Left hindlimb (tissue), 1 donor: ENCODE data around the gene DOCK4.
A peak's percentile ranks its signal among the peaks of the same experiment; 100 is the strongest.

Experiments
- DNase-seq: peaks from one replicate; pipeline ENCODE4 v3.0.0-alpha.2; 2018

The DOCK4 gene

GRCh38 chr7:112186300-112186699 lies 19.9 kb downstream of the DOCK4 start:
- DNase-seq = no peak

GRCh38 chr7:112185005-112185834 lies 21.0 kb downstream of the DOCK4 start:
- no peak for DNase-seq

- DNase-seq = no peak
Measured at GRCh38 chr7:112184455-112184854, 21.7 kb downstream of the DOCK4 start.

GRCh38 chr7:112183266-112183665 lies 22.9 kb downstream of the DOCK4 start:
- no peak for DNase-seq

GRCh38 chr7:112182749-112183148 lies 23.4 kb downstream of the DOCK4 start:
- DNase-seq = peak; percentile 41

GRCh38 chr7:112180223-112180622 lies 26.0 kb downstream of the DOCK4 start:
- DNase-seq = no peak

GRCh38 chr7:112176693-112177415 lies 29.3 kb downstream of the DOCK4 start:
- DNase-seq = no peak

GRCh38 chr7:112176241-112176640 lies 30.0 kb downstream of the DOCK4 start:
- no peak for DNase-seq

GRCh38 chr7:112174192-112174591 lies 32.0 kb downstream of the DOCK4 start:
- DNase-seq = no peak

GRCh38 chr7:112173568-112173905 lies 32.7 kb downstream of the DOCK4 start:
- no peak for DNase-seq

- no peak for DNase-seq
Measured at GRCh38 chr7:112172870-112173567, 33.2 kb downstream of the DOCK4 start.

- no peak for DNase-seq
Measured at GRCh38 chr7:112171673-112172072, 34.5 kb downstream of the DOCK4 start.

GRCh38 chr7:112168915-112169314 lies 37.3 kb downstream of the DOCK4 start:
- no peak for DNase-seq

GRCh38 chr7:112167147-112167546 lies 39.1 kb downstream of the DOCK4 start:
- no peak for DNase-seq

- DNase-seq = no peak
Measured at GRCh38 chr7:112162784-112163506, 43.3 kb downstream of the DOCK4 start.

GRCh38 chr7:112162142-112162766 lies 43.9 kb downstream of the DOCK4 start:
- DNase-seq = peak; percentile 56

- DNase-seq = no peak
Measured at GRCh38 chr7:112161253-112162141, 44.7 kb downstream of the DOCK4 start.

- no peak for DNase-seq
Measured at GRCh38 chr7:112160771-112161150, 45.4 kb downstream of the DOCK4 start.

- DNase-seq = no peak
Measured at GRCh38 chr7:112160130-112160770, 45.9 kb downstream of the DOCK4 start.

- DNase-seq = no peak
Measured at GRCh38 chr7:112159351-112159750, 46.8 kb downstream of the DOCK4 start.

GRCh38 chr7:112157072-112157471 lies 49.1 kb downstream of the DOCK4 start:
- peak; percentile 59 for DNase-seq
